ENCODE measurements around the gene CCDC149.

DNA sequence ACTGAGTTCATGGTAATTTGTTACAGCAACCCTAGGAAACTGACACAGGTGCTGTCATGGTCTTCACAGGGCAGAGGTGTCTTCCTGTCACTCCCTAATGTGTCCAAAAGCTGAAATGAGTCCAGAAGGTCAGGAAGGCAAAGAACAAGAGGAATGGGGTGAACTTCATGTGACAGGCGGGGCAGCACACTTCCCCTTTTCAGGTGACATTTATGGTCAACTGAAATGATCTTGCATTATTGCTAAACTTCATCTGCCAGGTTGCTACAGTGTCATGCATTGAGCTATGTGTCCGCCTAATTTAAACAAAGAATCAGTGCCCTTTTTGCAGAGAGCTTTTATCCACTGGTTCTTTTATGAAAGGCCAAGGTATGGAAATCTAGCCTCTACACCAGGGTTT lies 15.9 kb upstream of the CCDC149 start:
- TF ChIP-seq, protein P1, sequence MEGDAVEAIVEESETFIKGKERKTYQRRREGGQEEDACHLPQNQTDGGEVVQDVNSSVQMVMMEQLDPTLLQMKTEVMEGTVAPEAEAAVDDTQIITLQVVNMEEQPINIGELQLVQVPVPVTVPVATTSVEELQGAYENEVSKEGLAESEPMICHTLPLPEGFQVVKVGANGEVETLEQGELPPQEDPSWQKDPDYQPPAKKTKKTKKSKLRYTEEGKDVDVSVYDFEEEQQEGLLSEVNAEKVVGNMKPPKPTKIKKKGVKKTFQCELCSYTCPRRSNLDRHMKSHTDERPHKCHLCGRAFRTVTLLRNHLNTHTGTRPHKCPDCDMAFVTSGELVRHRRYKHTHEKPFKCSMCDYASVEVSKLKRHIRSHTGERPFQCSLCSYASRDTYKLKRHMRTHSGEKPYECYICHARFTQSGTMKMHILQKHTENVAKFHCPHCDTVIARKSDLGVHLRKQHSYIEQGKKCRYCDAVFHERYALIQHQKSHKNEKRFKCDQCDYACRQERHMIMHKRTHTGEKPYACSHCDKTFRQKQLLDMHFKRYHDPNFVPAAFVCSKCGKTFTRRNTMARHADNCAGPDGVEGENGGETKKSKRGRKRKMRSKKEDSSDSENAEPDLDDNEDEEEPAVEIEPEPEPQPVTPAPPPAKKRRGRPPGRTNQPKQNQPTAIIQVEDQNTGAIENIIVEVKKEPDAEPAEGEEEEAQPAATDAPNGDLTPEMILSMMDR (IDR thresholded peaks at IDR 0.05): no peak
- TF ChIP-seq POLR2AphosphoS5 (IDR thresholded peaks at IDR 0.05; ENCODE audit: insufficient read depth in 1 of 2, low read depth in 1 of 2) (no peak), POLR2A (IDR thresholded peaks at IDR 0.05) (no peak)

All from vagina (tissue), 2 donors.